ENCODE measurements around the gene MBP. TPM values are rescaled to one million over a fixed set of nuclear protein-coding genes. Genes with fewer than 3 reads are reported as not detected.

The MBP gene
- total and polyA plus RNA-seq, 2 donors (not counting 1 experiment from before 2014, with no cell fraction given): 2.3 to 3.6 TPM

DNA sequence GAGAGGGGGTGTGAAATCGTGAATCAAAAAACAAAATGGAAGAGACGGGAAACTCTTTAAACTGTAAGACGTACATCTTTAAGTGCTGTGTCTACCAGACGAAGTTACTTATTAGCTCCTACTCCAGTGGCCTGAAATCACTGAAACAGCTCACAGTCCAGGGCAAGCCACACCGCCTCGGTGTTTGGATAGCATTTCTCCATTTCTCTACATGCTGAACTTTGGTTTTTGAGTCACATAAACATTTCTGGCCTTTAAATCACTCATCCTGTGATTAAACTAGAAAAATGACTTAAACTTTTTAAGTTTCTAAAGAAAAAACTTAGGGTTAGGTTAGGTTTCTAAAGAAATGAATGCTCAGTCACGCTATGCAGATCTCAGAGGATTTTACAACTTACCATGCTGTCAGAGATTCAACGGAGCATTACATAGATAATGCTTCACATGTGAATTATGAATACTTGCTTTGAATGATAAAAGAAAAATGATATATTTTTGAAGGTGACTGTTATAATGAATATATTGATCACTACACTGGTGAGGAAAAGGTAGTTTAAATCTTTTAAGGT, 138.4 kb downstream of the MBP start:
- Histone ChIP-seq H3K27ac (ENCODE audit: insufficient read depth, low read length) (no peak overlapping the region), H3K36me3 (ENCODE audit: control insufficient read depth, insufficient read depth, low read length) (no peaks in the 10 kb centered on the region), H3K27me3 (ENCODE audit: control insufficient read depth, insufficient read depth, low read length) (peaks cover 3% of the 10 kb centered on the region), H3K4me3 (replicated peaks in 1 of 4; ENCODE audit: control extremely low read depth in 1 of 4, insufficient read depth in 1 of 4, low read depth in 3 of 4, low read length in 4 of 4) (no peak overlapping the region), H3K9ac (ENCODE audit: insufficient read depth, low read length) (no peak overlapping the region), H3K9me3 (ENCODE audit: control insufficient read depth, insufficient read depth, low read depth, low read length) (no peaks in the 10 kb centered on the region), H3K4me2 (ENCODE audit: extremely low read depth, insufficient read depth, low read length) (no peak overlapping the region), H2AFZ (ENCODE audit: low read length) (no peak overlapping the region), H4K20me1 (ENCODE audit: control insufficient read depth, extremely low read depth, insufficient read depth, low read length) (no peaks in the 10 kb centered on the region), H3K79me2 (ENCODE audit: control insufficient read depth, insufficient read depth, low read length) (no peaks in the 10 kb centered on the region), H3K4me1 (ENCODE audit: control insufficient read depth, extremely low read depth, insufficient read depth, low read length) (no peaks in the 10 kb centered on the region)
- DNase-seq (ENCODE audit: low read depth in 2 of 2): no peak
- no peak for TF ChIP-seq EZH2 (IDR thresholded peaks at IDR 0.05; ENCODE audit: low read length, missing control alignments)
- no peak for TF ChIP-seq CTCF (conservative IDR thresholded peaks at IDR 0.05 in 1 of 2, IDR thresholded peaks at IDR 0.05 in 1 of 2; ENCODE audit: low read depth in 1 of 2, low read length in 2 of 2)

DNA sequence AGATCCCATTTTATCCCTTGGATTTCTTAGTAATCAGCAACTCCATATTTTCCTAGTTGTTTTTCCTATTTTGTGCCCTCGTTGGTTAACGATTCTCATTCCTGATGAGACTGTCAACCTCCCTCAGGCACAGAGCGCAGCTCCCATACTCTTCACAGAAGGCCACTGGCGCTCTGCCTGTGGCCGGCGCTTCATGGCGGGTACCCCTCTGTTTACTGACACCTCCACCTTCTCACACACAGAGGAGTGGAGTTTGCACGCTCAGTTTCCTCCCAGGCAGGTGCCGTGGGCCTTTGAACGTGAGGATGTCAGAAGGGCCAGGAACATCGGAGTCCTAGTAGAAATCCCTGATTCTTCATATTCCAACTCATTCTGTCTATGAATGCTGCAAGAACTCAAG, 139.0 kb downstream of the MBP start:
- Histone ChIP-seq H3K9me3 (ENCODE audit: control insufficient read depth, insufficient read depth, low read depth, low read length) (no peaks in the 10 kb centered on the region), H4K20me1 (ENCODE audit: control insufficient read depth, extremely low read depth, insufficient read depth, low read length) (no peaks in the 10 kb centered on the region), H3K9ac (ENCODE audit: insufficient read depth, low read length) (no peak overlapping the region), H3K27ac (ENCODE audit: insufficient read depth, low read length) (no peak overlapping the region), H3K79me2 (ENCODE audit: control insufficient read depth, insufficient read depth, low read length) (no peaks in the 10 kb centered on the region), H3K4me2 (ENCODE audit: extremely low read depth, insufficient read depth, low read length) (no peak overlapping the region), H3K27me3 (ENCODE audit: control insufficient read depth, insufficient read depth, low read length) (peaks cover 3% of the 10 kb centered on the region), H3K36me3 (ENCODE audit: control insufficient read depth, insufficient read depth, low read length) (no peaks in the 10 kb centered on the region), H3K4me1 (ENCODE audit: control insufficient read depth, extremely low read depth, insufficient read depth, low read length) (no peaks in the 10 kb centered on the region), H3K4me3 (replicated peaks in 1 of 4; ENCODE audit: control extremely low read depth in 1 of 4, insufficient read depth in 1 of 4, low read depth in 3 of 4, low read length in 4 of 4) (no peak overlapping the region), H2AFZ (ENCODE audit: low read length) (no peak overlapping the region)
- no peak for DNase-seq (ENCODE audit: low read depth in 2 of 2)
- TF ChIP-seq EZH2 (IDR thresholded peaks at IDR 0.05; ENCODE audit: low read length, missing control alignments) (no peak), CTCF (conservative IDR thresholded peaks at IDR 0.05 in 1 of 2, IDR thresholded peaks at IDR 0.05 in 1 of 2; ENCODE audit: low read depth in 1 of 2, low read length in 2 of 2) (no peak)

GRCh38 chr18:76993085-76993382, 139.5 kb downstream of the MBP start:
- TF ChIP-seq EZH2 (IDR thresholded peaks at IDR 0.05; ENCODE audit: low read length, missing control alignments) (no peak), CTCF (conservative IDR thresholded peaks at IDR 0.05 in 1 of 2, IDR thresholded peaks at IDR 0.05 in 1 of 2; ENCODE audit: low read depth in 1 of 2, low read length in 2 of 2) (no peak)
- DNase-seq (ENCODE audit: low read depth in 2 of 2): no peak
- no peak overlapping the region for H3K27ac ChIP-seq (ENCODE audit: insufficient read depth, low read length)
- H3K4me2 ChIP-seq (ENCODE audit: extremely low read depth, insufficient read depth, low read length): no peak overlapping the region
- H3K79me2 ChIP-seq (ENCODE audit: control insufficient read depth, insufficient read depth, low read length): no peaks in the 10 kb centered on the region
- H3K4me1 ChIP-seq (ENCODE audit: control insufficient read depth, extremely low read depth, insufficient read depth, low read length): no peaks in the 10 kb centered on the region
- H3K36me3 ChIP-seq (ENCODE audit: control insufficient read depth, insufficient read depth, low read length): no peaks in the 10 kb centered on the region
- peaks cover 3% of the 10 kb centered on the region for H3K27me3 ChIP-seq (ENCODE audit: control insufficient read depth, insufficient read depth, low read length)
- no peaks in the 10 kb centered on the region for H4K20me1 ChIP-seq (ENCODE audit: control insufficient read depth, extremely low read depth, insufficient read depth, low read length)
- H3K9me3 ChIP-seq (ENCODE audit: control insufficient read depth, insufficient read depth, low read depth, low read length): no peaks in the 10 kb centered on the region
- no peak overlapping the region for H2AFZ ChIP-seq (ENCODE audit: low read length)
- H3K4me3 ChIP-seq (replicated peaks in 1 of 4; ENCODE audit: control extremely low read depth in 1 of 4, insufficient read depth in 1 of 4, low read depth in 3 of 4, low read length in 4 of 4): no peak overlapping the region
- H3K9ac ChIP-seq (ENCODE audit: insufficient read depth, low read length): no peak overlapping the region
